Measurements from ENCODE around the gene VPS39. TPM values are rescaled to one million over a fixed set of nuclear protein-coding genes. Genes with fewer than 3 reads are reported as not detected.

VPS39 gene
- total RNA-seq, 2 donors from 2014 or later = 33.1 to 38.3 TPM

- TF ChIP-seq CTCF (IDR thresholded peaks at IDR 0.05) = no peak
- Histone ChIP-seq H3K27ac (peak overlapping the region in 1 of 2 donors; percentile 74), H3K27me3 (no peaks in the 10 kb centered on the region), H3K36me3 (peaks cover 2% of the 10 kb centered on the region), H3K4me3 (no peak overlapping the region), H3K4me1 (peaks cover 0 to 39% of the 10 kb centered on the region in 2 donors), H3K9me3 (no peaks in the 10 kb centered on the region)
- DNase-seq (ENCODE audit: low spot score) = no peak
These were observed 53.7 kb downstream of the VPS39 start for GRCh38 chr15:42154212-42154941.

- Histone ChIP-seq H3K9me3 (no peaks in the 10 kb centered on the region), H3K36me3 (no peaks in the 10 kb centered on the region), H3K4me1 (peaks cover 0 to 38% of the 10 kb centered on the region in 2 donors), H3K27ac (peak overlapping the region in 1 of 2 donors; percentile 74), H3K27me3 (no peaks in the 10 kb centered on the region), H3K4me3 (no peak overlapping the region)
- DNase-seq (ENCODE audit: low spot score) = no peak
- no peak for TF ChIP-seq CTCF (IDR thresholded peaks at IDR 0.05)
These were observed 54.3 kb downstream of the VPS39 start for GRCh38 chr15:42153874-42154211.

- no peaks in the 10 kb centered on the region for H3K9me3 ChIP-seq
- H3K36me3 ChIP-seq = no peaks in the 10 kb centered on the region
- H3K27ac ChIP-seq = peak overlapping the region; percentile 74 to 86
- no peaks in the 10 kb centered on the region for H3K27me3 ChIP-seq
- TF ChIP-seq CTCF (IDR thresholded peaks at IDR 0.05) = no peak
- H3K4me1 ChIP-seq = peaks cover 0 to 37% of the 10 kb centered on the region in 2 donors
- no peak overlapping the region for H3K4me3 ChIP-seq
- DNase-seq (ENCODE audit: low spot score) = no peak
These were observed 55.0 kb downstream of the VPS39 start for GRCh38 chr15:42152921-42153698.

- TF ChIP-seq CTCF (IDR thresholded peaks at IDR 0.05) = no peak
- no peak overlapping the region for H3K4me3 ChIP-seq
- no peaks in the 10 kb centered on the region for H3K36me3 ChIP-seq
- DNase-seq (ENCODE audit: low spot score) = no peak
- H3K27me3 ChIP-seq = no peaks in the 10 kb centered on the region
- H3K4me1 ChIP-seq = peaks cover 0 to 35% of the 10 kb centered on the region in 2 donors
- no peaks in the 10 kb centered on the region for H3K9me3 ChIP-seq
- H3K27ac ChIP-seq = peak overlapping the region; percentile 76 to 86
These were observed 55.7 kb downstream of the VPS39 start for GRCh38 chr15:42152196-42152920.

- Histone ChIP-seq H3K36me3 (no peaks in the 10 kb centered on the region), H3K4me3 (no peak overlapping the region), H3K27me3 (no peaks in the 10 kb centered on the region), H3K4me1 (peaks cover 0 to 33% of the 10 kb centered on the region in 2 donors), H3K27ac (peak overlapping the region; percentile 76 to 86), H3K9me3 (no peaks in the 10 kb centered on the region)
- TF ChIP-seq CTCF (IDR thresholded peaks at IDR 0.05) = no peak
- no peak for DNase-seq (ENCODE audit: low spot score)
These were observed 56.4 kb downstream of the VPS39 start for GRCh38 chr15:42151736-42152135.

All from right atrium auricular region (tissue), 2 donors.